ENCODE data around the gene KCP.

The KCP gene

GRCh38 chr7:128855559-128855958 lies 55.0 kb downstream of the KCP start:
- H3K27ac ChIP-seq = no peak overlapping the region
- TF ChIP-seq, protein P1, sequence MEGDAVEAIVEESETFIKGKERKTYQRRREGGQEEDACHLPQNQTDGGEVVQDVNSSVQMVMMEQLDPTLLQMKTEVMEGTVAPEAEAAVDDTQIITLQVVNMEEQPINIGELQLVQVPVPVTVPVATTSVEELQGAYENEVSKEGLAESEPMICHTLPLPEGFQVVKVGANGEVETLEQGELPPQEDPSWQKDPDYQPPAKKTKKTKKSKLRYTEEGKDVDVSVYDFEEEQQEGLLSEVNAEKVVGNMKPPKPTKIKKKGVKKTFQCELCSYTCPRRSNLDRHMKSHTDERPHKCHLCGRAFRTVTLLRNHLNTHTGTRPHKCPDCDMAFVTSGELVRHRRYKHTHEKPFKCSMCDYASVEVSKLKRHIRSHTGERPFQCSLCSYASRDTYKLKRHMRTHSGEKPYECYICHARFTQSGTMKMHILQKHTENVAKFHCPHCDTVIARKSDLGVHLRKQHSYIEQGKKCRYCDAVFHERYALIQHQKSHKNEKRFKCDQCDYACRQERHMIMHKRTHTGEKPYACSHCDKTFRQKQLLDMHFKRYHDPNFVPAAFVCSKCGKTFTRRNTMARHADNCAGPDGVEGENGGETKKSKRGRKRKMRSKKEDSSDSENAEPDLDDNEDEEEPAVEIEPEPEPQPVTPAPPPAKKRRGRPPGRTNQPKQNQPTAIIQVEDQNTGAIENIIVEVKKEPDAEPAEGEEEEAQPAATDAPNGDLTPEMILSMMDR (IDR thresholded peaks at IDR 0.05) = no peak

GRCh38 chr7:128854396-128854795 lies 56.1 kb downstream of the KCP start:
- no peak overlapping the region for H3K27ac ChIP-seq
- TF ChIP-seq ZFX (IDR thresholded peaks at IDR 0.05; ENCODE audit: borderline replicate concordance) = no peak
- TF ChIP-seq, protein P1 (IDR thresholded peaks at IDR 0.05) = no peak

GRCh38 chr7:128853799-128854198 lies 56.7 kb downstream of the KCP start:
- no peak for TF ChIP-seq ZFX (IDR thresholded peaks at IDR 0.05; ENCODE audit: borderline replicate concordance)
- TF ChIP-seq, protein P1 (IDR thresholded peaks at IDR 0.05) = no peak

DNA sequence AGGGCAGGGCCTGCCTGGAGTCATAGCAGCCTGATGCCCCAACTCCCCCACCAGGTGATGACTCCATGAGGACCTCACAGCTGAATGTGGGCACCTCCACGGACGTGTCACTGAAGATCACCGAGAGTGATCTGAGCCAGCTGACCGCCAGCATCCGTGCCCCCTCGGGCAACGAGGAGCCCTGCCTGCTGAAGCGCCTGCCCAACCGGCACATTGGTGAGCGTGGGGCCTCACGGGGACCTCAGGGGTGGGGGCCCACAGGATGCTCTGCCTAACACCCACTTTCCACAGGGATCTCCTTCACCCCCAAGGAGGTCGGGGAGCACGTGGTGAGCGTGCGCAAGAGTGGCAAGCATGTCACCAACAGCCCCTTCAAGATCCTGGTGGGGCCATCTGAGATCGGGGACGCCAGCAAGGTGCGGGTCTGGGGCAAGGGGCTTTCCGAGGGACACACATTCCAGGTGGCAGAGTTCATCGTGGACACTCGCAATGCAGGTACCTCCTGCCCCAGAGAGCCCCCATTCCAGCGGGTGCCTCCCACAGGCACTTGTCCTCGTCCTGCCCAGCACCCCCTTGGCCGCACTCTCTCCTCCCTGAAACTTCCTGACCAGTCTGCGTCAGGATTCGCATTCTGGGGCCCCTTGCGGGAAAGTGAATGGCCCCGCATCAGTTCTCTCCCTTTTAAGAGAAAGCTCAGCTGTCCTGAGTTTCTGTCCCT lies 57.8 kb downstream of the KCP start:
- no peak for TF ChIP-seq ZFX (IDR thresholded peaks at IDR 0.05; ENCODE audit: borderline replicate concordance)
- TF ChIP-seq, protein P1 (IDR thresholded peaks at IDR 0.05) = no peak

More at GRCh38 chr7:128853799-128854198, 56.7 kb downstream of the KCP start:
- H3K27ac ChIP-seq = no peak overlapping the region

GRCh38 chr7:128849804-128850490 lies 60.6 kb downstream of the KCP start:
- no peak for TF ChIP-seq ZFX (IDR thresholded peaks at IDR 0.05; ENCODE audit: borderline replicate concordance)
- TF ChIP-seq, protein P1 (IDR thresholded peaks at IDR 0.05) = no peak
- no peak overlapping the region for H3K27ac ChIP-seq

More for the DNA sequence above, 57.8 kb downstream of the KCP start:
- no peak overlapping the region for H3K27ac ChIP-seq

DNA sequence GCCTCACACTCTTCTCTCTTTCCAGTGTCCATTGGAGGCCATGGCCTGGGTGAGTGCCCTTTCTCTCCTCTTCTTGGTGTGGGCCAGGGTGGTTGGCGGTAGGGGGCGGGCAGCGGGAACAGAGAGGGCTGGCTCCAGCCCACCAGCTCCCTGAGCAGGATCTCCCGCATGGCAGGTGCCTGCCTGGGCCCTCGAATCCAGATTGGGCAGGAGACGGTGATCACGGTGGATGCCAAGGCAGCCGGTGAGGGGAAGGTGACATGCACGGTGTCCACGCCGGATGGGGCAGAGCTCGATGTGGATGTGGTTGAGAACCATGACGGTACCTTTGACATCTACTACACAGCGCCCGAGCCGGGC lies 61.4 kb downstream of the KCP start:
- no peak for TF ChIP-seq ZFX (IDR thresholded peaks at IDR 0.05; ENCODE audit: borderline replicate concordance)
- TF ChIP-seq, protein P1 (IDR thresholded peaks at IDR 0.05) = no peak

More for the DNA sequence above, 61.4 kb downstream of the KCP start:
- no peak overlapping the region for H3K27ac ChIP-seq

Data from 22Rv1 (cell line).